VCaP (cell line): Measurements from ENCODE around the gene LYL1.
A peak's percentile ranks its signal among the peaks of the same experiment; 100 is the strongest.

ENCODE experiments used
- H3K27ac ChIP-seq: fragments of 450-650 bp; 2 replicates; pipeline ENCODE4 v1.5.1; 2017
- CTCF ChIP-seq: fragments of 450-650 bp; conservative IDR thresholded peaks from 2 replicates; pipeline ENCODE4 v1.5.1; 2017; ENCODE audit warnings: mild to moderate bottlenecking, moderate library complexity

LYL1 gene

GRCh38 chr19:13073263-13073662, 29.4 kb downstream of the LYL1 start:
- H3K27ac ChIP-seq: 0 out of 2 replicates have a peak overlapping the region, but pooled peaks have one; percentile 9

GRCh38 chr19:13072188-13072908, 30.3 kb downstream of the LYL1 start:
- no peak for TF ChIP-seq CTCF
- H3K27ac ChIP-seq: 0 out of 2 replicates have a peak overlapping the region, but pooled peaks have one; percentile 9

More at GRCh38 chr19:13073263-13073662, 29.4 kb downstream of the LYL1 start:
- TF ChIP-seq CTCF: no peak

GRCh38 chr19:13071444-13072187, 31.0 kb downstream of the LYL1 start:
- 0 out of 2 replicates have a peak overlapping the region, but pooled peaks have one; percentile 9 for H3K27ac ChIP-seq
- TF ChIP-seq CTCF: no peak

GRCh38 chr19:13070425-13071140, 32.1 kb downstream of the LYL1 start:
- no peak for TF ChIP-seq CTCF
- peak overlapping the region; percentile 13; the same call in 1 of the 2 replicates for H3K27ac ChIP-seq

- peak overlapping the region; percentile 13 for H3K27ac ChIP-seq
- TF ChIP-seq CTCF: no peak
Observed at GRCh38 chr19:13069415-13070359, 33.0 kb downstream of the LYL1 start.

GRCh38 chr19:13068085-13068846, 34.4 kb downstream of the LYL1 start:
- no peak for TF ChIP-seq CTCF
- H3K27ac ChIP-seq: peak overlapping the region; percentile 13; the same call in 1 of the 2 replicates
